ENCODE results near the gene NTN1.

NTN1 gene

GRCh38 chr17:9166788-9167187, 145.5 kb downstream of the NTN1 start:
- no peak for TF ChIP-seq EZH2phosphoT487 (IDR thresholded peaks at IDR 0.05; ENCODE audit: low read depth)
- no peak for TF ChIP-seq CTCF (IDR thresholded peaks at IDR 0.05; ENCODE audit: low read depth, low read length)
- no peaks in the 10 kb centered on the region for H3K9me3 ChIP-seq (ENCODE audit: insufficient read depth, low read length)
- no peak overlapping the region for H2AFZ ChIP-seq (ENCODE audit: low read depth, low read length)
- no peak overlapping the region for H3K9ac ChIP-seq (ENCODE audit: low read length)
- no peaks in the 10 kb centered on the region for H4K20me1 ChIP-seq (ENCODE audit: insufficient read depth, low read length)
- no peak overlapping the region for H3K4me2 ChIP-seq (ENCODE audit: low read length)
- no peak overlapping the region for H3K4me3 ChIP-seq (ENCODE audit: low read length)
- no peak overlapping the region for H3K27ac ChIP-seq (ENCODE audit: low read length)
- peaks cover 6% of the 10 kb centered on the region for H3K4me1 ChIP-seq (ENCODE audit: low read length)
- H3K79me2 ChIP-seq (ENCODE audit: low read length): no peaks in the 10 kb centered on the region
- no peaks in the 10 kb centered on the region for H3K27me3 ChIP-seq (ENCODE audit: low read depth, low read length)
- no peaks in the 10 kb centered on the region for H3K36me3 ChIP-seq (replicated peaks; ENCODE audit: low read depth, low read length)

GRCh38 chr17:9167379-9167778, 146.1 kb downstream of the NTN1 start:
- Histone ChIP-seq H3K36me3 (replicated peaks; ENCODE audit: low read depth, low read length) (no peaks in the 10 kb centered on the region), H3K27me3 (ENCODE audit: low read depth, low read length) (no peaks in the 10 kb centered on the region), H3K9me3 (ENCODE audit: insufficient read depth, low read length) (no peaks in the 10 kb centered on the region), H4K20me1 (ENCODE audit: insufficient read depth, low read length) (no peaks in the 10 kb centered on the region), H3K4me1 (ENCODE audit: low read length) (peaks cover 6% of the 10 kb centered on the region), H3K4me2 (ENCODE audit: low read length) (0 out of 2 replicates have a peak overlapping the region, but pooled peaks have one; percentile 5), H3K27ac (ENCODE audit: low read length) (no peak overlapping the region), H3K4me3 (ENCODE audit: low read length) (no peak overlapping the region), H3K9ac (ENCODE audit: low read length) (no peak overlapping the region), H2AFZ (ENCODE audit: low read depth, low read length) (no peak overlapping the region), H3K79me2 (ENCODE audit: low read length) (no peaks in the 10 kb centered on the region)
- TF ChIP-seq EZH2phosphoT487 (IDR thresholded peaks at IDR 0.05; ENCODE audit: low read depth) (no peak), CTCF (IDR thresholded peaks at IDR 0.05; ENCODE audit: low read depth, low read length) (no peak)

GRCh38 chr17:9169116-9169515, 147.8 kb downstream of the NTN1 start:
- H3K36me3 ChIP-seq (replicated peaks; ENCODE audit: low read depth, low read length): no peaks in the 10 kb centered on the region
- H3K4me2 ChIP-seq (ENCODE audit: low read length): no peak overlapping the region
- H3K4me3 ChIP-seq (ENCODE audit: low read length): no peak overlapping the region
- H3K27ac ChIP-seq (ENCODE audit: low read length): no peak overlapping the region
- TF ChIP-seq EZH2phosphoT487 (IDR thresholded peaks at IDR 0.05; ENCODE audit: low read depth): no peak
- TF ChIP-seq CTCF (IDR thresholded peaks at IDR 0.05; ENCODE audit: low read depth, low read length): no peak
- no peaks in the 10 kb centered on the region for H3K79me2 ChIP-seq (ENCODE audit: low read length)
- H2AFZ ChIP-seq (ENCODE audit: low read depth, low read length): no peak overlapping the region
- peaks cover 6% of the 10 kb centered on the region for H3K4me1 ChIP-seq (ENCODE audit: low read length)
- no peak overlapping the region for H3K9ac ChIP-seq (ENCODE audit: low read length)
- no peaks in the 10 kb centered on the region for H3K9me3 ChIP-seq (ENCODE audit: insufficient read depth, low read length)
- no peaks in the 10 kb centered on the region for H4K20me1 ChIP-seq (ENCODE audit: insufficient read depth, low read length)
- no peaks in the 10 kb centered on the region for H3K27me3 ChIP-seq (ENCODE audit: low read depth, low read length)

- no peak overlapping the region for H3K9ac ChIP-seq (ENCODE audit: low read length)
- no peaks in the 10 kb centered on the region for H3K79me2 ChIP-seq (ENCODE audit: low read length)
- peaks cover 6% of the 10 kb centered on the region for H3K4me1 ChIP-seq (ENCODE audit: low read length)
- H3K27ac ChIP-seq (ENCODE audit: low read length): no peak overlapping the region
- H3K9me3 ChIP-seq (ENCODE audit: insufficient read depth, low read length): no peaks in the 10 kb centered on the region
- H3K4me2 ChIP-seq (ENCODE audit: low read length): no peak overlapping the region
- H4K20me1 ChIP-seq (ENCODE audit: insufficient read depth, low read length): no peaks in the 10 kb centered on the region
- no peaks in the 10 kb centered on the region for H3K27me3 ChIP-seq (ENCODE audit: low read depth, low read length)
- no peak overlapping the region for H2AFZ ChIP-seq (ENCODE audit: low read depth, low read length)
- no peak overlapping the region for H3K4me3 ChIP-seq (ENCODE audit: low read length)
- TF ChIP-seq CTCF (IDR thresholded peaks at IDR 0.05; ENCODE audit: low read depth, low read length) (no peak), EZH2phosphoT487 (IDR thresholded peaks at IDR 0.05; ENCODE audit: low read depth) (no peak)
- H3K36me3 ChIP-seq (replicated peaks; ENCODE audit: low read depth, low read length): no peaks in the 10 kb centered on the region
These were observed 149.0 kb downstream of the NTN1 start for GRCh38 chr17:9170336-9170735.

Data from OCI-LY3 (cell line).